Measurements from ENCODE around the gene FASTKD3. TPM values are rescaled to one million over a fixed set of nuclear protein-coding genes. Genes with fewer than 3 reads are reported as not detected.

The FASTKD3 gene
- polyA plus RNA-seq, 1 donor from 2014 or later: 27.8 TPM

- Histone ChIP-seq H3F3A (ENCODE audit: insufficient read depth, low read length, poor library complexity, severe bottlenecking) (no peaks in the 10 kb centered on the region), H2AFZ (ENCODE audit: low read depth, low read length) (no peak overlapping the region), H3K27me3 (ENCODE audit: insufficient read depth, low read depth, low read length) (no peaks in the 10 kb centered on the region), H3K9me3 (ENCODE audit: low read length) (no peaks in the 10 kb centered on the region), H3K4me2 (ENCODE audit: low read length) (no peak overlapping the region), H3K36me3 (ENCODE audit: insufficient read depth, low read length) (no peaks in the 10 kb centered on the region), H3K4me3 (ENCODE audit: low read length) (no peak overlapping the region), H3K9ac (ENCODE audit: low read length) (no peak overlapping the region), H4K20me1 (ENCODE audit: insufficient read depth) (no peaks in the 10 kb centered on the region), H3K27ac (ENCODE audit: low read length) (no peak overlapping the region), H3K79me2 (replicated peaks; ENCODE audit: insufficient read depth, low read length) (no peaks in the 10 kb centered on the region), H3K9me2 (ENCODE audit: insufficient read depth, low read length) (no peaks in the 10 kb centered on the region)
- no peak for TF ChIP-seq RAD21 (conservative IDR thresholded peaks at IDR 0.05)
- TF ChIP-seq SMC3 (conservative IDR thresholded peaks at IDR 0.05; ENCODE audit: poor library complexity): no peak
- no peak for TF ChIP-seq POLR2AphosphoS5 (IDR thresholded peaks at IDR 0.05)
- TF ChIP-seq MXI1 (conservative IDR thresholded peaks at IDR 0.05; ENCODE audit: poor library complexity, severe bottlenecking): no peak
- no peak for TF ChIP-seq REST (IDR thresholded peaks at IDR 0.05; ENCODE audit: borderline replicate concordance)
- TF ChIP-seq EZH2 (IDR thresholded peaks at IDR 0.05; ENCODE audit: borderline replicate concordance, insufficient read depth, low read length, poor library complexity, severe bottlenecking): no peak
- TF ChIP-seq CTCF (IDR thresholded peaks at IDR 0.05; ENCODE audit: poor library complexity, severe bottlenecking): no peak
- no peak for TF ChIP-seq TAF1 (IDR thresholded peaks at IDR 0.05; ENCODE audit: low read depth)
- TF ChIP-seq EP300 (conservative IDR thresholded peaks at IDR 0.05; ENCODE audit: poor library complexity, severe bottlenecking): no peak
Observed at GRCh38 chr5:7822449-7822848, 46.4 kb downstream of the FASTKD3 start.

GRCh38 chr5:7816535-7816901, 52.3 kb downstream of the FASTKD3 start:
- no peak overlapping the region for H3K9ac ChIP-seq (ENCODE audit: low read length)
- H3K27ac ChIP-seq (ENCODE audit: low read length): no peak overlapping the region
- no peaks in the 10 kb centered on the region for H3K79me2 ChIP-seq (replicated peaks; ENCODE audit: insufficient read depth, low read length)
- no peaks in the 10 kb centered on the region for H3K27me3 ChIP-seq (ENCODE audit: insufficient read depth, low read depth, low read length)
- H3K9me3 ChIP-seq (ENCODE audit: low read length): no peaks in the 10 kb centered on the region
- no peak overlapping the region for H3K4me3 ChIP-seq (ENCODE audit: low read length)
- H2AFZ ChIP-seq (ENCODE audit: low read depth, low read length): no peak overlapping the region
- no peak overlapping the region for H3K4me2 ChIP-seq (ENCODE audit: low read length)
- no peaks in the 10 kb centered on the region for H3K36me3 ChIP-seq (ENCODE audit: insufficient read depth, low read length)
- H3F3A ChIP-seq (ENCODE audit: insufficient read depth, low read length, poor library complexity, severe bottlenecking): no peaks in the 10 kb centered on the region
- H3K9me2 ChIP-seq (ENCODE audit: insufficient read depth, low read length): no peaks in the 10 kb centered on the region
- H4K20me1 ChIP-seq (ENCODE audit: insufficient read depth): no peaks in the 10 kb centered on the region
- TF ChIP-seq POLR2AphosphoS5 (IDR thresholded peaks at IDR 0.05) (no peak), TAF1 (IDR thresholded peaks at IDR 0.05; ENCODE audit: low read depth) (no peak), CTCF (IDR thresholded peaks at IDR 0.05; ENCODE audit: poor library complexity, severe bottlenecking) (no peak), MXI1 (conservative IDR thresholded peaks at IDR 0.05; ENCODE audit: poor library complexity, severe bottlenecking) (no peak), RAD21 (conservative IDR thresholded peaks at IDR 0.05) (no peak), REST (IDR thresholded peaks at IDR 0.05; ENCODE audit: borderline replicate concordance) (no peak), EP300 (conservative IDR thresholded peaks at IDR 0.05; ENCODE audit: poor library complexity, severe bottlenecking) (no peak), EZH2 (IDR thresholded peaks at IDR 0.05; ENCODE audit: borderline replicate concordance, insufficient read depth, low read length, poor library complexity, severe bottlenecking) (no peak), SMC3 (conservative IDR thresholded peaks at IDR 0.05; ENCODE audit: poor library complexity) (no peak)
